ENCODE data around the gene RAB15.

DNA sequence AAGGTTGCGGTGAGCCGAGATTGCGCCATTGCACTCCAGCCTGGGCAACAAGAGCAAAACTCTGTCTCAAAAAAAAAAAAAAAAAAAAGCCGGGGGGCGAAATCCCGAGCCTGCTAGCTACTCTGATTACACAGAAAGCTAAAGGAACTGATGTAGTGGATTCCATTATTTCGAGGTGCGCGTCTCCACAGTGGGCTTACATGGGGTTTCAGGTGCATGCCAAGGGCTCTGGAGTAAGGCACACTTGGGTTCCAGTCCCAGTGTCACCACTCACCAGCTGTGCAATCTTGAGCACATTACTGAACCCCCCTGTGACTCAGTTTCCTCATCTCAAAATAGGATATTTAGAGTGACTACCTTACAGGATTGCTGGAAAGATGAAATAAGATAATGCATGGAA, 1.7 kb upstream of the RAB15 start:
- TF ChIP-seq CTCF (IDR thresholded peaks at IDR 0.05; ENCODE audit: low read depth, low read length) (no peak), EZH2phosphoT487 (IDR thresholded peaks at IDR 0.05; ENCODE audit: low read depth) (no peak)
